NCI-H1105 treated with DMSO at 0.1 percent for 48 hours (cell line): Measurements from ENCODE around the gene RSPH10B.
"Not testable (repeated sequence)": the region's sequence is repeated elsewhere in the genome, so short reads cannot be mapped to it uniquely, and the experiment has no call there.

Source experiments
- DNase-seq: peaks from one replicate; lab custom pipeline; 2025; lab: John Stamatoyannopoulos, UW

Gene RSPH10B

GRCh38 chr7:5926263-5926870 lies 44.1 kb downstream of the RSPH10B start:
- not testable (repeated sequence) for DNase-seq

GRCh38 chr7:5924630-5925029 lies 45.9 kb downstream of the RSPH10B start:
- DNase-seq: not testable (repeated sequence)

- not testable (repeated sequence) for DNase-seq
Measured at GRCh38 chr7:5924180-5924579, 46.3 kb downstream of the RSPH10B start.

- not testable (repeated sequence) for DNase-seq
Measured at GRCh38 chr7:5916529-5916928, 54.0 kb downstream of the RSPH10B start.

GRCh38 chr7:5908835-5909234 lies 61.7 kb downstream of the RSPH10B start:
- DNase-seq: not testable (repeated sequence)

GRCh38 chr7:5904726-5905125 lies 65.8 kb downstream of the RSPH10B start:
- DNase-seq: not testable (repeated sequence)

- not testable (repeated sequence) for DNase-seq
Measured at GRCh38 chr7:5903002-5903401, 67.5 kb downstream of the RSPH10B start.

- peak; percentile 30 for DNase-seq
Measured at GRCh38 chr7:5898480-5899224, 71.8 kb downstream of the RSPH10B start, which contains the start of gene CCZ1. Gene CCZ1, plus strand, starts transcription at chr7:5898733. Its CDS starts 67 bp downstream, at chr7:5898800.

- DNase-seq: peak; percentile 42
Measured at GRCh38 chr7:5897369-5897919, 73.0 kb downstream of the RSPH10B start.

- no peak for DNase-seq
Measured at GRCh38 chr7:5892498-5892897, 78.0 kb downstream of the RSPH10B start.

- not testable (repeated sequence) for DNase-seq
Measured at GRCh38 chr7:5890244-5890643, 80.2 kb downstream of the RSPH10B start.

GRCh38 chr7:5888021-5888420 lies 82.5 kb downstream of the RSPH10B start:
- DNase-seq: not testable (repeated sequence)

- not testable (repeated sequence) for DNase-seq
Measured at GRCh38 chr7:5884431-5884830, 86.1 kb downstream of the RSPH10B start.

GRCh38 chr7:5880106-5880505 lies 90.4 kb downstream of the RSPH10B start:
- DNase-seq: not testable (repeated sequence)

GRCh38 chr7:5879591-5879990 lies 90.9 kb downstream of the RSPH10B start:
- DNase-seq: not testable (repeated sequence)
